Keratinocyte (primary cell): Measurements from ENCODE around the gene HPS4.

Experiments
- CTCF ChIP-seq, 3 experiments: IDR thresholded peaks in 1 of 3; conservative IDR thresholded peaks in 1 of 3; optimal IDR thresholded peaks in 1 of 3; 2 replicates in 2 of 3; 3 replicates in 1 of 3; pipeline versions ENCODE3 to v1.5.1; 2011; ENCODE audit warnings: low read length in 3 of 3, mild to moderate bottlenecking in 3 of 3, moderate library complexity in 2 of 3, control low read depth in 1 of 3, inconsistent platforms in 1 of 3; ENCODE audit not compliant: insufficient read depth in 2 of 3; ENCODE audit errors: extremely low read depth in 1 of 3
- EZH2 ChIP-seq: IDR thresholded peaks from one replicate; pipeline ENCODE4 v1.6.1; 2012; ENCODE audit warnings: inconsistent platforms, mild to moderate bottlenecking, low read length, moderate library complexity

GRCh38 chr22:26479043-26479791 lies 4.4 kb downstream of the HPS4 start:
- TF ChIP-seq EZH2: no peak
- no peak for TF ChIP-seq CTCF (optimal IDR thresholded peaks at IDR 0.05 in 1 of 3, IDR thresholded peaks at IDR 0.05 in 1 of 3, conservative IDR thresholded peaks at IDR 0.05 in 1 of 3; ENCODE audit: extremely low read depth in 1 of 3, insufficient read depth in 2 of 3, low read length in 3 of 3)
